Lower lobe of right lung (tissue), 2 donors: ENCODE measurements around the gene CPSF3. TPM values are rescaled to one million over a fixed set of nuclear protein-coding genes. Genes with fewer than 3 reads are reported as not detected.

Experiments used
- ATAC-seq, 2 donors: fragments of 200-7000 bp; cut with Tn5 transposase; one replicate each; pipeline ENCODE4 v1.9.1; 2020 to 2022; ENCODE audit warnings: mild to moderate bottlenecking in 2 of 2, moderate library complexity in 2 of 2
- DNase-seq: peaks from one replicate; pipeline ENCODE4 v3.0.0-alpha.2; 2020
- H3K27ac ChIP-seq: fragments of 200-600 bp; one replicate; pipeline ENCODE4 v1.8.0; 2022
- H3K27me3 ChIP-seq: fragments of 200-600 bp; one replicate; pipeline ENCODE4 v1.8.0; 2022; ENCODE audit warnings: low read depth
- H3K36me3 ChIP-seq: fragments of 200-600 bp; one replicate; pipeline ENCODE4 v1.8.0; 2022; ENCODE audit warnings: mild to moderate bottlenecking
- H3K4me1 ChIP-seq: fragments of 200-600 bp; one replicate; pipeline ENCODE4 v1.8.0; 2022
- H3K4me3 ChIP-seq: fragments of 200-600 bp; one replicate; pipeline ENCODE4 v1.8.0; 2022; ENCODE audit warnings: mild to moderate bottlenecking
- H3K9me3 ChIP-seq: fragments of 200-600 bp; one replicate; pipeline ENCODE4 v1.8.0; 2022
- CTCF ChIP-seq: fragments of 200-600 bp; IDR thresholded peaks from one replicate; pipeline ENCODE4 v1.8.0; 2022; ENCODE audit warnings: antibody characterized with exemption, mild to moderate bottlenecking
- intact Hi-C: fragments of 100-400 bp; cut with DNase I; formaldehyde crosslinking; loops from one replicate; pipeline ENCODE4 v1.11.0; 2022
- total RNA-seq: library from RNA; stranded (reverse); fragmentation: NEBNext Ultra II Directional; extraction: Animal tissue kit (Norgen Biotek cat#: 25700); gene quantifications from one replicate; pipeline ENCODE4 v1.2.1, GENCODE V29; 2021
- donor health status: DM: no; HTN: yes; CAD: no; lungs with severe emphysema.

CPSF3 gene
- total RNA-seq, 1 donor from 2014 or later: 26.2 TPM

DNA sequence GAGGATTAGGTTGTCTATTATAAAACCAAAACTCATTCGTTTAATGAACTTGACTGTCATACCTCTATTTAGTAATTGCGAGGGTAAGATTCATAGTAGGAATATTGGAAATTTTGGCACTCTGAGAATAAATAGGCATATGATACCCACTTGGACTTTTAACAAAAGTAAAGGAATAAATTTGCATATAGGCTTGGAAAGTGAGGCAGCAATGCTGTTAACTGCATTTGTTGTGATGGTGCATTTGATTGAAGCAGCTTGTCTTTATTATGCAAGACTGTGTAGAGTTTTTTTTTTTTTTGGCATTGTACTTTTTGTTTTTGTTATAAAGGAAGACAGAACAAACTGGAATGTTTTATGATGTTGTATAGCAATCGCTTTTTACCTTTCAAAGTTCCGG, 19.0 kb upstream of the CPSF3 start:
- no peak for TF ChIP-seq CTCF
- Histone ChIP-seq H3K27ac (no peak overlapping the region), H3K9me3 (no peaks in the 10 kb centered on the region), H3K27me3 (no peaks in the 10 kb centered on the region), H3K4me1 (peaks cover 10% of the 10 kb centered on the region), H3K36me3 (peaks cover 70% of the 10 kb centered on the region), H3K4me3 (no peak overlapping the region)
- DNase-seq: no peak
- ATAC-seq: no peak
- intact Hi-C loops: no loop called here

DNA sequence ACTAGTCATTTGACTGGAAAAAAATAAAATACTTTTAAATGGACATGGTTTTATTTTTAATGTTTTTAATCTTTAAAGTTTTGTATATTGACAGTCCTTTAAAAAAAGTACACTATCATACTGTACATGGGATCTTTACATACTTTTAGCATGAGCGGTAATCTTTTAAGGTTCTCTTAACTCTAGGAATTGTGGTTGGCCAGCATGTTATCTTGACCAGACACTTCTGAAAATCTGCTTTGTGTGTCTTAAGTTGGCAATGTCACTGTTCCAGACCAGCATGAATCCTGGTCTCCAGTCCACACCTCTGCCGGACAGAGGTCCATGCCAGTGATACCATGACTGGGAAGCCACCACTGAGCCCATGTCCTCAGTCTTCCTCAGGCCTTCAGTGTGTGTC, 17.8 kb upstream of the CPSF3 start:
- no peaks in the 10 kb centered on the region for H3K27me3 ChIP-seq
- H3K4me3 ChIP-seq: no peak overlapping the region
- no peak for TF ChIP-seq CTCF
- ATAC-seq: no peak
- no peaks in the 10 kb centered on the region for H3K9me3 ChIP-seq
- peaks cover 78% of the 10 kb centered on the region for H3K36me3 ChIP-seq
- no peak for DNase-seq
- intact Hi-C loops: no loop called here
- no peak overlapping the region for H3K27ac ChIP-seq
- peaks cover 10% of the 10 kb centered on the region for H3K4me1 ChIP-seq

DNA sequence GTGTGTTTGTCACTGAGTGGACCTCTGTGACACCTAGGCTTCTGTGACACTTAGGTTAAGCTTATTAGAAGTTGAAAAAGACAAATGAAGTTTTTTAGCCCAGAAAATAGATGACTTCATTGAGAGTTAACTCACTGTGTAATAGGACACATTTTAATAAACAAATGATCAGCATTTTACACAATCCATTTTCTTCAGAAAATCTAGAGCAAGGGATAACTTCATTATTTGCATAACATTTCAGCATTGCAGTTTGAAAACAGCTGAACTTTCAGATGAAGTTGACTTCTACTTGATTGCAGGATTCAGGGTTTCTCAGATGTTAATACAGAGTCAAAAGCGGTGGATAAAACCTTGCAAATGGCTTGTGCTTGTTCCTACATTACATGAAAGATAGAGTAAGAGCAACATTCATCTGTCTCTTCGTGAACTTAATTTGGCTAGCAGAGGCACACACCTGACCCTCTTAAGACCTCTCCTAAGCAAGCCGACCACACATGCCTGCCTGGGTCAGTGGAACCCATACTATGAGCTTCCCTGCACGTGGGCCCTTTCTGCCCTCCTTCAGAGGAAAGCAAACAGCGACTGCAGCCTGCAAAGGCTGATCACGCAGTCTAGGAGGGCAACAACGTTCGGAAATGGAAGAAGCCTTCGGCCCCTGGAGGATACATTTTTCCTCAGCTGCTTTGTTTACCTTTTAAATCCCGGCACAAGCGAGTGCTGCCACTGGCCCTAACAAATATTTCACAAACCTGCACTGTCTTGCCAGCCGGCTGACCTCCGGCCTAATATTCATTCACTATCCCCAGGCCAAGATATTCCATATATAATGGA, 16.7 kb upstream of the CPSF3 start:
- no peaks in the 10 kb centered on the region for H3K27me3 ChIP-seq
- TF ChIP-seq CTCF: no peak
- no peak overlapping the region for H3K4me3 ChIP-seq
- intact Hi-C loops: no loop called here
- no peak overlapping the region for H3K27ac ChIP-seq
- H3K4me1 ChIP-seq: peaks cover 10% of the 10 kb centered on the region
- H3K9me3 ChIP-seq: no peaks in the 10 kb centered on the region
- ATAC-seq: no peak
- H3K36me3 ChIP-seq: peaks cover 78% of the 10 kb centered on the region
- no peak for DNase-seq

DNA sequence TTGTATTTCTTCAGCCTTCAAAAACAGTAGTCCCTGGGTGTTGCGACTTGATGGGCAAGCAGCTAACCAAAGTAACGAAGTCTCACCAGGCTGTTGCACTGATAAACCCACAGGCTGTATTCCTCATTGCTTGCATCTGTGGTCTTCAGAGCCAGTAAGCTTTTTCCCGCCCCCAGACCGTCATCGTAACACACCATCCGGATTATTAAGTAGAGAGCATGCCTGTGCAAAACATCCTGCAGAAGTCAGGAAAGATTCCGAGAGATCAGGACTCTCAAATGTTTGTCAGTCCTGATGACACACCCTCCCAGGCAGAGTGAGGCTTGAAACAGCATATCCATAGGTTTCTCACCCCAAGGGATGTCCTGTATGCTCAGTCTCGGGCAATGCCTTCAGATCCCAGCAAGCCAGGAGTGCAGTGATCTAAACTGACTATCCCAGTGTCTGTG, 16.1 kb upstream of the CPSF3 start:
- H3K36me3 ChIP-seq: peaks cover 76% of the 10 kb centered on the region
- no peak overlapping the region for H3K27ac ChIP-seq
- no peaks in the 10 kb centered on the region for H3K9me3 ChIP-seq
- intact Hi-C loops: no loop called here
- no peaks in the 10 kb centered on the region for H3K27me3 ChIP-seq
- no peak for ATAC-seq
- H3K4me1 ChIP-seq: peaks cover 10% of the 10 kb centered on the region
- DNase-seq: no peak
- TF ChIP-seq CTCF: no peak
- H3K4me3 ChIP-seq: no peak overlapping the region

DNA sequence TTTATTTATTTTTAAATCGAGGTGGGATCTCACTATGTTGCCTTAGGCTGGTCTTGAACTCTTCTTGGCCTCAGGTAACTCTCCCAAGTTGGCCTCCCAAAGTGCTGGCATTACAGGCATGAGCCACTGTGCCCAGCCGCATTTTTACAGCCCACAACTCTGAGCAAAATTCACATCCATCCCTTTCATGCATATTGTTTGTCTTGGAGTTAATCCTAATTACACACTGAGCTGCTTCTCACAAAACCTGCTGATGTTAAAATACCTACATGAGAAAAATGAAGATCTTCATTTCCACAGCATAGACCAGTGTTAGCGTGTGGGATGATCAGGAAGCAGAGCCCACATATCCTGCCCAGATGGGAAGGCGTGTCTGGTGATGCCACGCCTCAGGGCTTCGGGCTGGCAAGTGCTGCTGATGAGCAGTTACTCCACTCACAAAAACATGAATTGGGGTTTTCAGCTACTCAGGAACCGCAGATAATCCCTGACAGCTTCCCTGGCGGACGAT, 14.8 kb upstream of the CPSF3 start:
- intact Hi-C loops: no loop called here
- peaks cover 72% of the 10 kb centered on the region for H3K36me3 ChIP-seq
- no peak for DNase-seq
- no peak for ATAC-seq
- peaks cover 9% of the 10 kb centered on the region for H3K4me1 ChIP-seq
- H3K27me3 ChIP-seq: no peaks in the 10 kb centered on the region
- H3K9me3 ChIP-seq: no peaks in the 10 kb centered on the region
- TF ChIP-seq CTCF: no peak
- H3K4me3 ChIP-seq: no peak overlapping the region
- H3K27ac ChIP-seq: no peak overlapping the region
